CD8-positive, alpha-beta memory T cell (primary cell): ENCODE data around the gene RIGI. TPM values are rescaled to one million over a fixed set of nuclear protein-coding genes. Genes with fewer than 3 reads are reported as not detected.

Experiments
- CTCF ChIA-PET: fragments of 350-600 bp; sonication (Branson Sonifier 250); formaldehyde crosslinking; loops from one replicate; lab custom pipeline; 2021; ENCODE audit warnings: antibody characterized with exemption; lab: Charles Lee
- POLR2A ChIA-PET: fragments of 350-600 bp; sonication (Branson Sonifier 250); formaldehyde crosslinking; loops from one replicate; lab custom pipeline; 2021; ENCODE audit warnings: antibody characterized with exemption; lab: Charles Lee
- DNase-seq, 5 donors: peaks; one replicate each; pipeline versions ENCODE4 v3.0.0 to v3.0.0-alpha.2; 2020 to 2022; ENCODE audit warnings: mixed read lengths in 1 of 5
- H3K27ac ChIP-seq: one replicate; pipeline ENCODE4 v1.7.0; 2013; ENCODE audit warnings: low read depth, mild to moderate bottlenecking, low read length, moderate library complexity
- H3K27me3 ChIP-seq: 2 replicates; pipeline ENCODE4 v1.7.0; 2013; ENCODE audit warnings: low read length, mild to moderate bottlenecking; ENCODE audit not compliant: insufficient read depth, poor library complexity, severe bottlenecking
- H3K36me3 ChIP-seq: 2 replicates; pipeline ENCODE4 v1.7.0; 2013; ENCODE audit warnings: mild to moderate bottlenecking, low read length, moderate library complexity; ENCODE audit not compliant: insufficient read depth
- H3K4me1 ChIP-seq: 2 replicates; pipeline ENCODE4 v1.7.0; 2013; ENCODE audit warnings: mild to moderate bottlenecking, low read length, moderate library complexity; ENCODE audit not compliant: insufficient read depth
- H3K4me3 ChIP-seq: 2 replicates; pipeline ENCODE4 v1.7.0; 2013; ENCODE audit warnings: mild to moderate bottlenecking, low read length
- H3K9me3 ChIP-seq: 2 replicates; pipeline ENCODE4 v1.7.0; 2013; ENCODE audit warnings: mild to moderate bottlenecking, low read length
- H3K27ac Mint-ChIP-seq, 8 donors: one replicate each; pipeline ENCODE4 v1.8.0; 2020 to 2021; ENCODE audit warnings: mixed read lengths in 8 of 8, mild to moderate bottlenecking in 6 of 8, inconsistent platforms in 3 of 8, moderate library complexity in 3 of 8
- H3K27me3 Mint-ChIP-seq, 2 donors: one replicate each; pipeline ENCODE4 v1.8.0; 2020 to 2021; ENCODE audit warnings: mixed read lengths in 2 of 2, mild to moderate bottlenecking in 1 of 2, moderate library complexity in 1 of 2
- H3K36me3 Mint-ChIP-seq, 3 donors: one replicate each; pipeline ENCODE4 v1.8.0; 2020 to 2021; ENCODE audit warnings: mixed read lengths in 3 of 3, inconsistent platforms in 1 of 3, mild to moderate bottlenecking in 1 of 3
- H3K4me1 Mint-ChIP-seq, 3 donors: one replicate each; pipeline ENCODE4 v1.8.0; 2020 to 2021; ENCODE audit warnings: mixed read lengths in 3 of 3, inconsistent platforms in 1 of 3, mild to moderate bottlenecking in 1 of 3
- H3K4me3 Mint-ChIP-seq, 7 donors: one replicate each; pipeline ENCODE4 v1.8.0; 2020 to 2021; ENCODE audit warnings: mixed read lengths in 7 of 7, mild to moderate bottlenecking in 6 of 7, moderate library complexity in 4 of 7, inconsistent platforms in 2 of 7
- H3K9me3 Mint-ChIP-seq, 5 donors: one replicate each; pipeline ENCODE4 v1.8.0; 2020 to 2022; ENCODE audit warnings: mixed read lengths in 5 of 5, mild to moderate bottlenecking in 3 of 5, moderate library complexity in 2 of 5, inconsistent platforms in 1 of 5
- polyA plus RNA-seq: library from polyadenylated mRNA; unstranded; fragments of 300-500 nt; fragmentation: Illumina TruSeq; gene quantifications from one replicate; pipeline ENCODE4 v1.2.3, GENCODE V29; 2021
- total RNA-seq, 2 experiments: library from RNA; stranded (reverse); gene quantifications; one replicate each; pipeline ENCODE4 v1.2.3, GENCODE V29; 2021

RIGI gene
- total and polyA plus RNA-seq, 3 experiments from 2014 or later: 5.9 to 20.0 (median 6.5) TPM

- CTCF ChIA-PET: no interaction called here
- no peaks in the 10 kb centered on the region for H3K27me3 Mint-ChIP-seq
- no peak overlapping the region for H3K4me3 ChIP-seq
- H3K9me3 Mint-ChIP-seq: no peaks in the 10 kb centered on the region
- POLR2A ChIA-PET: no interaction called here
- H3K36me3 Mint-ChIP-seq: peaks cover 16 to 90% (median 42%) of the 10 kb centered on the region in 3 donors
- no peak for DNase-seq
- peaks cover 0 to 4% (median 0%) of the 10 kb centered on the region in 3 donors for H3K4me1 Mint-ChIP-seq
- no peak overlapping the region for H3K4me3 Mint-ChIP-seq
- H3K9me3 ChIP-seq: no peaks in the 10 kb centered on the region
- no peaks in the 10 kb centered on the region for H3K4me1 ChIP-seq
- H3K36me3 ChIP-seq: peaks cover 47% of the 10 kb centered on the region
- peak overlapping the region in 3 of 8 donors; percentile 36 to 72 (median 52) for H3K27ac Mint-ChIP-seq
- H3K27me3 ChIP-seq: no peaks in the 10 kb centered on the region
- no peak overlapping the region for H3K27ac ChIP-seq
Measured at GRCh38 chr9:32486839-32487562, 39.0 kb downstream of the RIGI start.

- no peaks in the 10 kb centered on the region for H3K9me3 ChIP-seq
- Mint-ChIP-seq H3K36me3 (peaks cover 18 to 87% (median 44%) of the 10 kb centered on the region in 3 donors), H3K4me1 (peaks cover 0 to 2% (median 0%) of the 10 kb centered on the region in 3 donors), H3K9me3 (no peaks in the 10 kb centered on the region), H3K27ac (peak overlapping the region in 2 of 8 donors; percentile 34 to 67), H3K27me3 (no peaks in the 10 kb centered on the region), H3K4me3 (no peak overlapping the region)
- H3K36me3 ChIP-seq: peaks cover 52% of the 10 kb centered on the region
- CTCF ChIA-PET: interaction anchor here (1.8 kb wide), 1 partner anchor 51 kb away, joined by 3 read pairs; no protein-coding TSS in a partner anchor
- DNase-seq: no peak
- no peak overlapping the region for H3K27ac ChIP-seq
- no peaks in the 10 kb centered on the region for H3K27me3 ChIP-seq
- POLR2A ChIA-PET: no interaction called here
- no peaks in the 10 kb centered on the region for H3K4me1 ChIP-seq
- H3K4me3 ChIP-seq: no peak overlapping the region
Measured at GRCh38 chr9:32483343-32483742, 42.7 kb downstream of the RIGI start.

Other genes starting within 250 kb of the RIGI start
- 10 to 100 TPM; 13.5 to 13.6 TPM for gene ACO1, start 141.6 kb downstream of the RIGI start, total RNA-seq
- 11.0 TPM for gene ACO1, start 141.6 kb downstream of the RIGI start, polyA plus RNA-seq
- gene SMIM27, start 26.1 kb upstream of the RIGI start, total RNA-seq: 10 to 100 TPM; 16.3 to 18.1 TPM
- gene SMIM27, start 26.1 kb upstream of the RIGI start, polyA plus RNA-seq: 99.8 TPM
- 10 to 100 TPM; 18.7 to 20.4 TPM for gene TOPORS, start 26.4 kb upstream of the RIGI start, total RNA-seq
- gene TOPORS, start 26.4 kb upstream of the RIGI start, polyA plus RNA-seq: 26.1 TPM
- gene NDUFB6, start 47.0 kb upstream of the RIGI start, total RNA-seq: 10 to 100 TPM; 52.3 to 65.6 TPM
- gene NDUFB6, start 47.0 kb upstream of the RIGI start, polyA plus RNA-seq: 68.4 TPM
- not detected for gene TAF1L, start 109.5 kb upstream of the RIGI start, total RNA-seq
- not detected for gene TAF1L, start 109.5 kb upstream of the RIGI start, polyA plus RNA-seq